ENCODE data around the gene EED. TPM values are rescaled to one million over a fixed set of nuclear protein-coding genes. Genes with fewer than 3 reads are reported as not detected.

Gene EED
- total RNA-seq, 1 experiment from 2014 or later, result 24.4 TPM

DNA sequence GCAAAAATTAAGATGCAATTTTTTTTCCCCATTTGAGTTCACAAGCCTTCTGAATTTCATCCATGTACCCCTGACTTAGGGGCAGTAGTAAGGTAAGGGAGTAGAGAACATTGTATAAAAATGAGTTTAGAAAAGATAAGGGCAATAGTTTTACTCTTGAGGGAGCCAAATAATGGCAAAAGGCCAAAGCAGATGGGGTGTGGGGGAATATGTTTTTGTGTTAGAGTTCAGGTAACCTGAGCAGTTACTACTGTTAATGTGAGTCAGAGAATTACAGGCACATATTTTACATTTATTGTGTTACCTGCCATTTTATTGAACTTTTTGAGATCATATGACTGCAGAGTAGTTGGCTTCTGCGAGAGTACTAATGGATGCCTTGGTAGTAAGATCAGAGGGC lies 3.1 kb downstream of the EED start:
- Mint-ChIP-seq H3K36me3 (ENCODE audit: insufficient read depth, unreplicated experiment) (peaks cover 17% of the 10 kb centered on the region), H3K4me3 (ENCODE audit: low read depth, unreplicated experiment) (peak overlapping the region; percentile 62), H3K27ac (ENCODE audit: unreplicated experiment) (peak overlapping the region; percentile 20), H3K4me1 (ENCODE audit: low read depth, unreplicated experiment) (peaks cover 23% of the 10 kb centered on the region), H3K9me3 (ENCODE audit: low read depth, unreplicated experiment) (no peaks in the 10 kb centered on the region), H3K27me3 (ENCODE audit: unreplicated experiment) (no peaks in the 10 kb centered on the region)
- DNase-seq, result peak; percentile 20
- no TSS peak for BruUV-seq (replicated peaks)
- TF ChIP-seq CTCF (IDR thresholded peaks at IDR 0.05; ENCODE audit: unreplicated experiment), result no peak
- intact Hi-C loops (cut with micrococcal nuclease; ENCODE audit: unreplicated experiment), result no loop called here
- CTCF ChIA-PET, result no interaction called here

- no peak for TF ChIP-seq CTCF (IDR thresholded peaks at IDR 0.05; ENCODE audit: unreplicated experiment)
- Mint-ChIP-seq H3K27me3 (ENCODE audit: unreplicated experiment) (no peaks in the 10 kb centered on the region), H3K27ac (ENCODE audit: unreplicated experiment) (peak overlapping the region; percentile 42), H3K4me1 (ENCODE audit: low read depth, unreplicated experiment) (peaks cover 23% of the 10 kb centered on the region), H3K36me3 (ENCODE audit: insufficient read depth, unreplicated experiment) (peaks cover 17% of the 10 kb centered on the region), H3K9me3 (ENCODE audit: low read depth, unreplicated experiment) (no peaks in the 10 kb centered on the region), H3K4me3 (ENCODE audit: low read depth, unreplicated experiment) (peak overlapping the region; percentile 36)
- no TSS peak for BruUV-seq (replicated peaks)
- intact Hi-C loops (cut with micrococcal nuclease; ENCODE audit: unreplicated experiment), result no loop called here
- no peak for DNase-seq
- CTCF ChIA-PET, result no interaction called here
These were observed 4.1 kb downstream of the EED start for GRCh38 chr11:86248609-86249008.

GRCh38 chr11:86249307-86250098 lies 5.0 kb downstream of the EED start:
- Mint-ChIP-seq H3K27me3 (ENCODE audit: unreplicated experiment) (no peaks in the 10 kb centered on the region), H3K4me1 (ENCODE audit: low read depth, unreplicated experiment) (peaks cover 23% of the 10 kb centered on the region), H3K9me3 (ENCODE audit: low read depth, unreplicated experiment) (no peaks in the 10 kb centered on the region), H3K4me3 (ENCODE audit: low read depth, unreplicated experiment) (no peak overlapping the region), H3K27ac (ENCODE audit: unreplicated experiment) (no peak overlapping the region), H3K36me3 (ENCODE audit: insufficient read depth, unreplicated experiment) (peaks cover 17% of the 10 kb centered on the region)
- CTCF ChIA-PET, result no interaction called here
- intact Hi-C loops (cut with micrococcal nuclease; ENCODE audit: unreplicated experiment), result no loop called here
- BruUV-seq (replicated peaks), result no TSS peak
- TF ChIP-seq CTCF (IDR thresholded peaks at IDR 0.05; ENCODE audit: unreplicated experiment), result no peak
- DNase-seq, result no peak

- CTCF ChIA-PET, result no interaction called here
- no peaks in the 10 kb centered on the region for H3K27me3 Mint-ChIP-seq (ENCODE audit: unreplicated experiment)
- no TSS peak for BruUV-seq (replicated peaks)
- no peak for TF ChIP-seq CTCF (IDR thresholded peaks at IDR 0.05; ENCODE audit: unreplicated experiment)
- peaks cover 16% of the 10 kb centered on the region for H3K36me3 Mint-ChIP-seq (ENCODE audit: insufficient read depth, unreplicated experiment)
- no peaks in the 10 kb centered on the region for H3K9me3 Mint-ChIP-seq (ENCODE audit: low read depth, unreplicated experiment)
- no peak for DNase-seq
- H3K4me3 Mint-ChIP-seq (ENCODE audit: low read depth, unreplicated experiment), result no peak overlapping the region
- intact Hi-C loops (cut with micrococcal nuclease; ENCODE audit: unreplicated experiment), result no loop called here
- H3K4me1 Mint-ChIP-seq (ENCODE audit: low read depth, unreplicated experiment), result peaks cover 23% of the 10 kb centered on the region
- no peak overlapping the region for H3K27ac Mint-ChIP-seq (ENCODE audit: unreplicated experiment)
These were observed 6.8 kb downstream of the EED start for GRCh38 chr11:86251345-86251744.
